HK-2 (cell line): ENCODE measurements around the gene DNAH12.
"Not testable (repeated sequence)": the region's sequence is repeated elsewhere in the genome, so short reads cannot be mapped to it uniquely, and the experiment has no call there.

Source experiments
- DNase-seq: peaks from one replicate; pipeline ENCODE4 v3.0.0-alpha.2; 2018; ENCODE audit not compliant: unreplicated experiment

DNAH12 gene

DNA sequence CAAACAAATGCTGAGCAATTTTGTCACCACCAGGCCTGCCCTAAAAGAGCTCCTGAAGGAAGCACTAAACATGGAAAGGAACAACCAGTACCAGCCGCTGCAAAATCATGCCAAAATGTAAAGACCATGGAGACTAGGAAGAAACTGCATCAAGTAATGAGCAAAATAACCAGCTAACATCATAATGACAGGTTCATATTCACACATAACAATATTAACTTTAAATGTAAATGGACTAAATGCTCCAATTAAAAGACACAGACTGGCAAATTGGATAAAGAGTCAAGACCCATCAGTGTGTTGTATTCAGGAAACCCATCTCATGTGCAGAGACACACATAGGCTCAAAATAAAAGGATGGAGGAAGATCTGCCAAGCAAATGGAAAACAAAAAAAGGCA is 217.6 kb downstream of the DNAH12 start:
- not testable (repeated sequence) for DNase-seq

DNA sequence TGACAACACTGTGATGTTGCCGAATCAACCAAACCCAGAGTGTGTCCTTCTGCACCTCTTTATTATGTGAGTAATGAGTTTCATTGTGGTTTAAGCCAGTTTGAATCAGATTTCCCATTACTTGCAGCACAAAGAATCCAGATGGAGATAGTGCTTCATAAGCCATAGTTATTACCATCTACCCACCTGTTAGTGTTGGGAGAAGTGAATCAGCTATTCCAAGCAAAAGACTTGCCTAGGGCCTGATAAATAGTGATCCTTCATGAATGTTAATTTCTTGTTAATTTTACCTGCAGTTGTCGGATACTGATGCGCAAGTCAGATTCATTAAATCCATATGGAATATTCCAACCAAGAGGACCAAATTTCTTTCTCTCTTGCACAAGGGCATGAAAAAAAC is 229.9 kb downstream of the DNAH12 start:
- DNase-seq: no peak

DNA sequence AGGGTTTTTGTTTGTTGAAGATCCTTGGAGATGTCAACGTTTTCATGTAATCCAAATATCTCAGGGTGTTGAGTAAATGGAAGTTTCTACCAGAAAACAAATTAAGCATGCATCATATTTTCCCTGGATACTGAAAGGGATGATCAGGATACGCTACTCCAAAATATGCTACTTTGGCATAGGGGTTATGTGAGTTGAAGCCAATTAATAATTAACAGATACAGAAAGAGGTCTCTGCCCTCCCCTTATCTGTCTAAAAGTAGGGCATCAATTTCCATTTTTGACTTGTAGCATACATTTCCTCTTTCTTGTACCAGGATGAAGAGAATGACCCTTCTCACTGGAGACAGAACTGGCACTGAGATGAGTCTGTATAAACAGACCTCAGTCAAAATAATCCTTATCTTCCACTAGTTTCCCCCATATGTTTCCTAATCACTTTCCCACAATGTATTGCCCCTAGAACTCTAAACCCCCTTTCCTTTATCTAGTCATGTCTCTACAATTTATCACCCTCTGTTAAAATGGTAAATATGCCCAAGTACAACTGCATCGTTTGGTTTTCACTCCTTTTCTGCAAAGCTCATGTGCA is 234.3 kb downstream of the DNAH12 start:
- no peak for DNase-seq

DNA sequence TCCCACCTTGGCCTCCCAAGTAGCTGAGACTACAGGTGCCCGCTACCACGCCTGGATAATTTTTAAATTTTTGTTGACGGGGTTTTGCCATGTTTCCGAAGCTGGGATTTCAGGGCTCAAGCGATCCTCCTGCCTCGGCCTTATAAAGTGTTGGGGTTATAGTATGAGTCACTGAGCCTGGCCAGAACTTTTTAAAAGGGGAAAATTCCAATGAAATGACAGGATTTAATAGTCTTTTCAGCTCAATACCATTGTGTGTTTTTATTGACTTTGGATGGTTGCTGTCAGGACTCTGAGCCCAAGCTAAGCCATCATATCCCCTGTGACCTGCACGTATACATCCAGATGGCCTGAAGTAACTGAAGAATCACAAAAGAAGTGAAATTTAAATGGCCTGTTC is 240.6 kb downstream of the DNAH12 start:
- not testable (repeated sequence) for DNase-seq

DNA sequence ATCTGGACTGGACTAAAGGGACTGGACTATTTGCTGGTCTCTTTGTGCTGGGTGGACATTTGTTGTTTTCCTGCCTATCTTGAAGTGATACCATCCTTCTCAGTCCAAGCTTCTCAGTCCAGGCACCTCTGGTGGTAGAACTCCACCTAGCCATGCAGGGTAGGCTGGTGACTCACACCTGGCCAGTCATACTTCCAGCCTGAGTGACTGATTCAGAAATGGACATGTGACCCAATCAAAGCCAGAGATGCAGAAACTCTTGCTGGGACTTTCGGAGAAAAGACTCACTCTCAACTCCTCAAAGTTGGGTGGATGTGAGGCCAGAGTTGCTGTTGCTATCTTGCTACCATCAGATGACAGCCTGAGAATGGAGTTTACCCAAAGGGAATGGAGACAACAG is 246.1 kb downstream of the DNAH12 start:
- DNase-seq: peak; percentile 36

DNA sequence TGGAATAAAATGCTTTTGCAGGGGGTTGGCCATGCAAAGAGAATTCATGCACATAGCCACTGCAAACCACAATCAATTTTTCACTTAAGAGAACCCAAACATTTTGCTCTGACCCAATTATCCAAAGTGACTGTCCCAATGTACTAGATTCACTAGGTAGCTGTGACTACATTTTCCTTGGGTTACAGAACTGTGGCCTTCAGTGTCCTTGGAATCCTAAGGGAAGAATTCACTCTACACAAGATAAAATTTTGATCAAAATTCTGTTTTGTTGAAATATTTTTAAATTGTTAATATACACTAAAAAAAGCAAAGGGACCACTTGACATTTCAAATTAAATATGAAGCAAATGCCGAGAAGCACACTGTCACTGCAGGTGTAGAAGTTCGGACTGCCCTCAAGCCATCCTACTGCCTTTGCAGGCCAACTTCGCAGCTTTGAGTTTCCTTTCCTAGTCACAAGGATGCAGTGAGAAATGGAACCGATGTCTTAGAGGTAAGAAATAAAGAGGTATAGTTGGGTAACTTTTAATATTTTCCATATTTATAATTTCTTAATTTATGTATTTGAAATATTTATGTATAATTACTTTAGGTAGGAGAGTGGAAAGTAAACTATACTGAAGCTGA is 251.1 kb downstream of the DNAH12 start:
- DNase-seq: no peak

DNA sequence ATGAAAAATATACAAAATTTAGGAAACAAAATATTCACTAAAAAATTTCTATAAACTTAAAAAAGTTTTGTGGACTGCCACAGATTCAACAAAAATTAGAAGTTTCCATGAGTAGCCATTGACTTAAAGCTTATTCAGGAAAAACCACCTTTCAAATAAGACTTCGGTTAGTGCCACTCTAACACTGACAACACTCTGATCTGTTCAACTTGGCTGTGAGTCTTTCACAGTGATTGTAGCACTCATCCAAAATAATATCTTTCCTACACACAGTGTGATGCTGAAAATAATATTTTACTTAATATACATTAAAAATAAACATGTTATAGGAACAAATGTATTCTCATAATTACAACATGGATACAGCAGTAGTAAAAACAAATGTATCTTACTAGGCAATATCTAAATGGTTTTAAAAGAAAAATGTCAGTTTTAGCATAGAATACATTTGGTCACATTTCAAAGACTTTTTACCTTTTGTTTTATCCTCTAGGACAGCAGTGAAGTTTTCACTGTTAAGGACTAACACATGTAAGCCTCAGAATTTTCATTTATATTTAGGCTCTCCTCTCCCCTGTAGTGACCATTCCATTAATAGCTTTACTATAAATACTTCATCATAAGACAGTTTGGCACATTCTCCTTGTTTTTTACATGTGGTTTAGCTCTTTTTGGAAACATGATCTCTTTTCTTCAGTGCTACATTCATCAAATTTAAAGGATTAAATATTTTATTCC is 251.8 kb downstream of the DNAH12 start, which contains the start of gene ASB14:
ASB14 (minus strand) TSS at position 527 of the 738 bp plus-strand sequence. CDS start 652 bp downstream, outside the sequence.
- no peak for DNase-seq

DNA sequence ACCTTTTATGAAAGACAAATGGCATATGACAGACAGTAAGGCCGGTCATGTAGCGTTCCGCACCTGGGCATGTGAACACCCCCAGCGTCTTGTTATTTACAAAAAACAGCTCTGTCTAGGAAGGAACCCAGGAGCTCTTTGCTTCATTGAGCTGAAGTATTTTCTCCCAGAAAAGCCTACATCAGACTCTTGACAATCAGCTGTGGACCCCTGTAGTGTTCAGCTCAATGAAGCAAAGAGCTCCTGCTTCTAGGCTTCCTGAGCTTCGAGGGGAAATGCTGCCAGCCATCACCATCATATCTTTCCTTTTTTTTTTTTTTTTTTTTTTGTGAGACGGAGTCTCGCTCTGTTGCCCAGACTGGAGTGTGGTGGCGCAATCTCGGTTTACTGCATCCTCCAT is 255.7 kb downstream of the DNAH12 start:
- no peak for DNase-seq

DNA sequence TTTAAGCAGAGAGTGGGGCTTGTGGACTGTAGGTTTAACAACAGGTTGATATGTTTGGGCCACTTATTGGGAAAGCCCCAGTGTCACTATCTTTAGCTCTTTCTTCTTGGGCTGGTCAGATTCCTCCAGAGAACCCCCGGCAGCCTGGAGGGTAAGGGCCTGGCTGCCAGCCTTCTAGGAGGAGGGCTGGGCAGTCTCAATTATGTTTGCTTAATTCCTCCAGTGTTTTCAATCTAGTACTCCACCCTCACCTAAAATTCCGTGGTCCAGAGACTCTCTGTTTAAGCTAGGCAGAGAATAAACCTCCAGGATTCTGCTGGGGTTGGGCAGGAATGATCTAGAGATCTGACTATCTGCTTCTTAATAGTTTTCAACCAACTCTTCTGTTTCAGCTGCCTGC is 256.9 kb downstream of the DNAH12 start:
- DNase-seq: no peak

DNA sequence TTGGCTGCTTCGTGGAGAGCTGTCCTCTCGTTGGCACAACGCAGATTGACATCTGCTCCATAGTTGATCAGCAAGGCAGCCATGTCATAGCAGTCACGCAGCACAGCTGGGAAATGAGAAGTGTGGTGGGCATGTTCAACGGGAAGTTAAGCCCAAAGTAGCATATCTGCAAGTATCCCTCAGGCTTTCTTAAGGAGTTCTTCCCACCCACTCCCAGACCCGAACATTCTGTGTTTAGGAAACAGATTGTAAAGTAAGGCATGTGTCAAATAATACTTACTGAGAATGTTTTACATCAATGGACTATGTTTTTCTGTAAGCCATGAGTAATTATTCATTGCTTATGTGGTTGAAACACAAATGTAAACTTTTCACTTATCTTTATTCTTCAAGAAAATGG is 260.8 kb downstream of the DNAH12 start:
- no peak for DNase-seq

DNA sequence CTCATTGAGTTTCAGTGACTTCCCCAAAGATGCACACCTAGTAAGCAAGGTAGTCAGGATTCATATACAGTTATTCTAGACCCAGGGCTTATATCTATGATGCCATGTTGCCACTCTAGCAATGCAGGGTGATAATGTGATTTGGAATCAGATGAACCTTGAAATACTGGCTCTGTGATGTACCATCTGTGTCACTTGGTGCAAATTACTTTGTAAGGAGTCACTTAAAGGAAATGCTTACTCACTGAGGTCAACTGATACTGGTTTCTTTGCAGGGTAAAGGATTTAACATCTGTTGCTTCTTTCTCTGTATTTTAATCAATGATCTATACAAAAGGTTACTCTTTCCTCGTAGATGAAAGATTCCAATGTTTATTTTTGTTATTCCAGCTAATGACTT is 262.4 kb downstream of the DNAH12 start:
- DNase-seq: no peak

DNA sequence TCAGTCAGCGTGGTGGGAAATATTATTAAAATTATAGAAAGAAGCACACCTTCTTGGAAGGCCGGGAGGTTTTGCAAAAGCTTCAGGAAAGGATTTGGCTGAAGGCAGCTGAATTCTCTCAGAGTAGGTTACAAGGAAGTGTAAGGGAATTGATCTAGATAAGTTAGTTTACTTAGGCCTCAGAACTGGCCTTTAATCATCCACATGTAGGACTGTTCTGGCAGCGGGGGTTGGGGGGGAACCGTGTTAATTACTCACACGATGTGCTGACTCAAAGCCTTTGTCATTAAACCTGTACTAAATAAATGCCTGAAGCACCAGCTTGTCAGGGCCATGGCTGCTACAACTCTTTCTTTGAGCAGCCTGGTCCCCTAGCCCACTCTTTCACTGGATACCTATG is 264.5 kb downstream of the DNAH12 start:
- DNase-seq: no peak

DNA sequence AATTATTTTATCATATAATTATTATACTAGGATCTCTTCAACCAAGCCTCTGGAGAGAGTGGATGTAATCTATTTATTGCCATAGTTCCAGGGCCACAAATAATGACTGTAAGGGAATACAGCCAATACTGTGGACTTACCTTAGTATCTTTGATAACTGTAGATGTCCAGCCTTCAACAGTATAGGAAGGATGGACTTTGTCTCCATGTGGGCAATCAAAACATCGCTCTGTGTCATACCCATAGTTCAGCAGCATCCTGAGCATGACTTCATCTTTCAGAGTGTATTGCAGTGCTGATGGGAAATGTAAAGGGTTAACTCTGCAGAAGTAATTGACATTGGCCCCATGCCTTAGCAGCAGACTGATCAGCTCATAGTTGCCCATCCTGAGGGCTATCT is 265.9 kb downstream of the DNAH12 start:
- no peak for DNase-seq

DNA sequence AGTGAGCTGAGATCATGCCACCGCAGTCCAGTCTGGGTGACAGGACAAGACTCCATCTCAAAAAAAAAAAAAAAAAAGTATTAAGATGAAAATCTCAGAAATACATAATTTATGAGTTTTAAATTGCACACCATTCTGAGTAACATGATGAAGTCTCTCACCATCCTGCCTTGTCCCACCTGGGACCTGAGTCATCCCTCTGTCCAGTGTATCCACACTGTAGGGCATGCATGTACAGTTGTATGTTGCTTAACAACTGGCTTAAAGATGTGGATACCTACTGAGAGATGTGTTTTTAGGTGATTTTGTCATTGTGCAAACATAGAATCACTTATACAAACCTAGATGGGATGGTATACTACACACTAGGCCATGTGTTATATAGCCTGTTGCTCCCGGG is 268.8 kb downstream of the DNAH12 start:
- no peak for DNase-seq

DNA sequence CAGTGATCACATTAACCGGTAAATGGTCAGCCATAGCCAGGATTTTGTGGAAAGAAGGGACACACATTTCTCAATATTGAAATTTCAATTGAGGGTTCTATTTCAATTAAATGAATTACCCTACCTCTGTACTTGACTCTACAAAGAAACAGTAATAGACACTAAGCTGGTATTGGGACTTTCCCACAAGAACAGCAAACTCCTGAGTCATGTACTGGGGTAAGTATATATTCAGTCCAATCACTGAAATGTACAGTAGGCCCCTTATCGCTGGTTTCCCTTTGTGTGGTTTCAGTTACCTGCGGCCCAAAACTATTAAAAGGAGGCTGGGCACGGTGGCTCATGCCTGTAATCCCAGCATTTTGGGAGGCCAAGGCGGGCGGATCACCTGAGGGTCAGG is 269.3 kb downstream of the DNAH12 start:
- no peak for DNase-seq

DNA sequence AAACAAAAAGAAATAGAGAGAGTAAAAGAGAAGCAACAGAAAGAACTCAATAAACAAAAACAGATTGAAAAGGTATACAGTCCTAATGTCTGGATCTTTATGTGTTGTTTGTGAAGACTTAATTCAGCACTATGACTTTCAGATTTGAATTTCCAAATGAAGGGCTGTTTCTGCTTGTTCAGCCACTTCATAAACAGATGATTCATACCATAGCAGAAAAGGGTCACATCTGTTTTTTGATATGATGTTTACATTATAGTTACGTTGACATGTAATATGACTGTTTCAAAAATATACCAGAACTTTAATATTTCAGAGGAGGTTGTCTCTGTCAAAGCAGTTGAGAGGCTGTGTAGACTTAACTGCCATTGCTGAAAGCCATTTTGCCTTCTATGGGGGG is 275.7 kb downstream of the DNAH12 start:
- DNase-seq: no peak

DNA sequence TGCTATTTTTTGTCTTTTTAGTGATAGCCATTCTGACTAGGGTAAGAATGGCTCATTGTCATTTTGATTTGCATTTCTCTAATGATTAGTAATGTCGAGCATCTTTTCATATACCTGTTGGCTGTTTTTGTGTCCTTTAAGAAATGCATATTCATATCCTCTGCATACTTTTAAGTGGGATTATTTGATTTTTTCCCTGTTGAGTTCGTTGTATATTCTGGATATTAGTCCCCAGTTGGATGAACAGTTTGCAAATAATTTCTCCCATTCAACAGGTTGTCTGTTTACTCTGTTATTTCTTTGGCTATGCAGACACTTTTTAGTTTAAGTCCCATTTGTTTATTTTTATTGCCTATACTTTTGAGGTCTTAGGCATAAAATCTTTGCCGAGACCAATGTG is 282.2 kb downstream of the DNAH12 start:
- DNase-seq: no peak

DNA sequence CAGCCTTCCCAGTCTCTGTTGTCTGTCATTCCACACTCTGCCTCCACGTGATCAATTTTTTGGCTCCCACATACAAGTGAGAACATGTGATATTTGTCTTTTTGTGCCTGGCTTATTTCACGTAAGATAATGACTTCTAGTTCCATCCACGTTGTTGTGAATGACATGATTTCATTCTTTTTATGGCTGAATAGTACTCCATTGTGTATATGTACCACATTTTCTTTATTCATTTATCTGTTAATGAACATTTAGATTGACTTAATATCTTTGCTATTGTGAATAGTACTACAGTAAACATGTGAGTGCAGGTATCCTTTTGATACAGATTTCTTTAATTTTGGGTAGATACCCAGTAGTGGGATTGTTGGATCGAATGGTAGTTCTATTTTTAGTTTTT is 283.0 kb downstream of the DNAH12 start:
- no peak for DNase-seq

DNA sequence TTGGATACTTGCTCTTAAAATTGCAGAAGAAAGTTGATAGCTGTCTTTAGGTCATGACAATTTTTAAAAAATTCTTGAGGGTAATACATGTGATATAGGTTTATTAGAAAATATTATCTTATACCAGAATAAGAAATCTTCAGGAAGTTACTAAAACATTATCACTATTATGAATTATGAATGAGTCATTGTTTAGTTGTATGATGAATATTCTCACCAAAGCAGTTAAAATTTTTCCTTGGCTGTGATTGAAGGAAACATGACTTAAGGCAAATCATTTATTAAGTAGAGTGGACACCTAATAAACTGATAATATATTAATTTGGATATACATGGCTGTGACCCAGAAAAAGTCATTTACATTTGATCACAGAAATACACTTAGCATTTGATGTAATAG is 286.5 kb downstream of the DNAH12 start:
- no peak for DNase-seq

DNA sequence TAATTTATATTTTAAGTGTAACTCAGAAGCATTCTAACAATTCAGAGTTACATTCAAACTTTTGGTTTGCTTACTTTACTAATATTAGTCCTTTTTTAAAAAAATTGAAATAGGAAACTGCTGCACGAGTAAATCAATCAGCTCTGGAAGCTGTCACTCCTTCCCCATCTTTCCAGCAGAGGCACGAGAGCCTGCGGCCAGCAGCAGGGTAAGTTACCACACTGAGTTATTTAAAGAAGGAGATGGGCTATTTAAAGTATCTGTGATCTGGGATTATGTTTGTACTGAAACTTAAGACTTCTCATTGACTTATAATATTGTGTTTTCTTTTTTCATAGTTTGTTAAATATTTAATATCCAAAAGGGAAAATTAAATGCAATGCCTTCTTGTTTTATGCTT is 287.3 kb downstream of the DNAH12 start:
- DNase-seq: no peak

DNA sequence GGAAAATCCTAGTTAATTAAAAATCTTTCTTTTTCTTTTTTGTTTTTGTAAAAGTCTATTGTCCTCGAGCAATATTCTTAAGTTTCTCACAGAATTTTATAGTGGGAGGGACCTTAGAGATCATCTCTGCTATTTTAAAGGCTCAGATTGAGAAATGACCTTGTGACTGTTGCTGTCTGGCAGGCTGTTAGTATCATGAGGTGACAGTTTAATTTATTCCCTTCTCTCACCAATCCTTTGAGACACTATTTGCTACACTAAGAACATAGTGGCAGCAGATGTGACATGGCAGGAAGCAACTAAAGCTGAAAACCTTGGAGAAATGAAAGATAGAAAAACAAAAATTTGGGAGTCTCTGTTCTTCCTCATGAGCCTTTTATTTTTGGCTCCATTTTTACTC is 291.7 kb downstream of the DNAH12 start:
- DNase-seq: no peak

DNA sequence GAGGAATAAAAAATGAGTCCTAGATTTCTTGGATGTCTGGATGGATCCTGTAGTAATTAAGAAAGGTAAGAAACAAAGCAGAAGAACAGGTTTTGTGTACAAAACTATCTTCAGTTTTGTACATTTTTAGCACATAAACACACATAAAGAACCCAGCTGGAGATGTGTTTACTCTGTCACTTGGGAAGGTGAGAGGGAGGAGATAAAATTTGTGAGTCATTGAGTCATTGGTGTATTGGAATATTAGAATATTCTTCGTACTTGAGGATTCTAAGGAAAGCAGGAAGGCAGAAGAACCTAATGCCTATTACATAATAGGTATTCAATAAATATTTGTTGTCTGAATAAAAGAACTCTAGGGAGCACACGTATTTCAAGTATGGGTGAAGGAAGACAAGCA is 299.2 kb downstream of the DNAH12 start:
- no peak for DNase-seq
